Natural killer cell (primary cell): ENCODE results near the gene VAC14. TPM values are rescaled to one million over a fixed set of nuclear protein-coding genes. Genes with fewer than 3 reads are reported as not detected.

ENCODE experiments used
- ATAC-seq, 3 donors: fragments of 150-1000 bp in 2 of 3; fragments of 200-7000 bp in 1 of 3; cut with Tn5 transposase; 1 replicate in 1 of 3; 2 replicates in 2 of 3; pipeline ENCODE4 v1.10.0; 2021; ENCODE audit warnings: mild to moderate bottlenecking in 2 of 3, moderate library complexity in 2 of 3
- DNase-seq, 2 donors: peaks; one replicate each; pipeline versions ENCODE4 v3.0.0 to v3.0.0-alpha.2; 2013 to 2021; ENCODE audit warnings: mixed read lengths in 1 of 2
- H3K27ac ChIP-seq: one replicate; pipeline ENCODE4 v1.5.1; 2013; ENCODE audit warnings: mild to moderate bottlenecking, low read length
- H3K27me3 ChIP-seq: one replicate; pipeline ENCODE4 v1.6.1; 2013; ENCODE audit warnings: low read length; ENCODE audit not compliant: control insufficient read depth, insufficient read depth
- H3K36me3 ChIP-seq: one replicate; pipeline ENCODE4 v1.6.1; 2013; ENCODE audit warnings: low read length; ENCODE audit not compliant: control insufficient read depth, insufficient read depth
- H3K4me1 ChIP-seq: one replicate; pipeline ENCODE4 v1.6.1; 2013; ENCODE audit warnings: low read length; ENCODE audit not compliant: control insufficient read depth, insufficient read depth
- H3K4me3 ChIP-seq: one replicate; pipeline ENCODE4 v1.5.1; 2013; ENCODE audit warnings: low read length
- H3K9me3 ChIP-seq: one replicate; pipeline ENCODE4 v1.6.1; 2013; ENCODE audit warnings: low read length; ENCODE audit not compliant: control insufficient read depth, insufficient read depth
- H3K27ac Mint-ChIP-seq, 2 donors: one replicate each; pipeline ENCODE4 v1.8.0; 2022; ENCODE audit warnings: mild to moderate bottlenecking in 2 of 2, mixed read lengths in 2 of 2, moderate library complexity in 1 of 2
- H3K27me3 Mint-ChIP-seq, 2 donors: one replicate each; pipeline ENCODE4 v1.8.0; 2022; ENCODE audit warnings: low read depth in 2 of 2, mixed read lengths in 2 of 2
- H3K36me3 Mint-ChIP-seq: one replicate; pipeline ENCODE4 v1.8.0; 2022; ENCODE audit warnings: mixed read lengths
- H3K4me1 Mint-ChIP-seq, 2 donors: one replicate each; pipeline ENCODE4 v1.8.0; 2022; ENCODE audit warnings: mixed read lengths in 2 of 2
- H3K4me3 Mint-ChIP-seq: one replicate; pipeline ENCODE4 v1.8.0; 2022; ENCODE audit warnings: mild to moderate bottlenecking, moderate library complexity, mixed read lengths
- H3K9me3 Mint-ChIP-seq, 2 donors: one replicate each; pipeline ENCODE4 v1.8.0; 2022; ENCODE audit warnings: mixed read lengths in 2 of 2
- WGBS: methylation state at CpG from one replicate; pipeline ENCODE4 v1.1.7; 2013; ENCODE audit warnings: missing lambda C conversion rate; ENCODE audit not compliant: insufficient coverage; 5-methylcytosine and 5-hydroxymethylcytosine counted together
- intact Hi-C: fragments of 100-400 bp; cut with micrococcal nuclease; formaldehyde crosslinking; loops from one replicate; pipeline ENCODE4 v1.14.2; 2022
- total RNA-seq, 4 donors: library from RNA; stranded (reverse); fragments of 120-200 nt in 1 of 4; gene quantifications; one replicate each; pipeline versions ENCODE4 v1.2.3 to v1.2.4, GENCODE V29; 2013 to 2022
- TF ChIP-seq, protein P1 (sequence below): fragments of 200-600 bp; IDR thresholded peaks from one replicate; pipeline ENCODE4 v1.8.0; 2022; ENCODE audit warnings: antibody characterized with exemption

Gene VAC14
- total RNA-seq, 3 donors from 2014 or later (not counting 1 experiment from before 2014, with no cell fraction given) = 33.9 to 45.6 (median 43.4) TPM

DNA sequence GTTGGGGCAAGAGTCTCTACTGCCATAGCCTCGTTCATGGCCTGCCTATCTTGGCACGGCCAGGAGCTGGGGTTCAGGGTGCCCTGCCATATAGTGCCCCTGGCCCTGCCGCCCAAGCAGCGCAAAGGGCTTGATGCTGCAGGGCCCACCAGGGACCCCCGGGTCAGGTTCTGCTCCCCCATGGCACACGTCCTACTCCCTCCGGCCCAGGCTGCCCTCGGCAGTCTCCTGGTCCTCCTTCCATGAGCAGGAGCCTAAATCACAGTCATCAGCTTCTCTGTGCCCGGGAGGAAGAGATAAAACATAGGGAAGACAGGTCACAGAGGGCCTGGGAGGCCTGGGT is 59.2 kb downstream of the VAC14 start:
- Mint-ChIP-seq H3K27ac (peak overlapping the region in 1 of 2 donors; percentile 18), H3K27me3 (no peaks in the 10 kb centered on the region), H3K9me3 (no peaks in the 10 kb centered on the region), H3K4me3 (no peak overlapping the region), H3K4me1 (peaks cover 17 to 31% of the 10 kb centered on the region in 2 donors), H3K36me3 (peaks cover 8% of the 10 kb centered on the region)
- WGBS = 94% methylated on average over 9 of the region's 9 CpGs
- DNase-seq (no peak), ATAC-seq (no peak)
- Histone ChIP-seq H3K27ac (no peak overlapping the region), H3K36me3 (peaks cover 23% of the 10 kb centered on the region), H3K4me1 (peaks cover 32% of the 10 kb centered on the region), H3K27me3 (no peaks in the 10 kb centered on the region), H3K4me3 (no peak overlapping the region), H3K9me3 (no peaks in the 10 kb centered on the region)
- TF ChIP-seq, protein P1, sequence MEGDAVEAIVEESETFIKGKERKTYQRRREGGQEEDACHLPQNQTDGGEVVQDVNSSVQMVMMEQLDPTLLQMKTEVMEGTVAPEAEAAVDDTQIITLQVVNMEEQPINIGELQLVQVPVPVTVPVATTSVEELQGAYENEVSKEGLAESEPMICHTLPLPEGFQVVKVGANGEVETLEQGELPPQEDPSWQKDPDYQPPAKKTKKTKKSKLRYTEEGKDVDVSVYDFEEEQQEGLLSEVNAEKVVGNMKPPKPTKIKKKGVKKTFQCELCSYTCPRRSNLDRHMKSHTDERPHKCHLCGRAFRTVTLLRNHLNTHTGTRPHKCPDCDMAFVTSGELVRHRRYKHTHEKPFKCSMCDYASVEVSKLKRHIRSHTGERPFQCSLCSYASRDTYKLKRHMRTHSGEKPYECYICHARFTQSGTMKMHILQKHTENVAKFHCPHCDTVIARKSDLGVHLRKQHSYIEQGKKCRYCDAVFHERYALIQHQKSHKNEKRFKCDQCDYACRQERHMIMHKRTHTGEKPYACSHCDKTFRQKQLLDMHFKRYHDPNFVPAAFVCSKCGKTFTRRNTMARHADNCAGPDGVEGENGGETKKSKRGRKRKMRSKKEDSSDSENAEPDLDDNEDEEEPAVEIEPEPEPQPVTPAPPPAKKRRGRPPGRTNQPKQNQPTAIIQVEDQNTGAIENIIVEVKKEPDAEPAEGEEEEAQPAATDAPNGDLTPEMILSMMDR = no peak
- intact Hi-C loops = no loop called here

DNA sequence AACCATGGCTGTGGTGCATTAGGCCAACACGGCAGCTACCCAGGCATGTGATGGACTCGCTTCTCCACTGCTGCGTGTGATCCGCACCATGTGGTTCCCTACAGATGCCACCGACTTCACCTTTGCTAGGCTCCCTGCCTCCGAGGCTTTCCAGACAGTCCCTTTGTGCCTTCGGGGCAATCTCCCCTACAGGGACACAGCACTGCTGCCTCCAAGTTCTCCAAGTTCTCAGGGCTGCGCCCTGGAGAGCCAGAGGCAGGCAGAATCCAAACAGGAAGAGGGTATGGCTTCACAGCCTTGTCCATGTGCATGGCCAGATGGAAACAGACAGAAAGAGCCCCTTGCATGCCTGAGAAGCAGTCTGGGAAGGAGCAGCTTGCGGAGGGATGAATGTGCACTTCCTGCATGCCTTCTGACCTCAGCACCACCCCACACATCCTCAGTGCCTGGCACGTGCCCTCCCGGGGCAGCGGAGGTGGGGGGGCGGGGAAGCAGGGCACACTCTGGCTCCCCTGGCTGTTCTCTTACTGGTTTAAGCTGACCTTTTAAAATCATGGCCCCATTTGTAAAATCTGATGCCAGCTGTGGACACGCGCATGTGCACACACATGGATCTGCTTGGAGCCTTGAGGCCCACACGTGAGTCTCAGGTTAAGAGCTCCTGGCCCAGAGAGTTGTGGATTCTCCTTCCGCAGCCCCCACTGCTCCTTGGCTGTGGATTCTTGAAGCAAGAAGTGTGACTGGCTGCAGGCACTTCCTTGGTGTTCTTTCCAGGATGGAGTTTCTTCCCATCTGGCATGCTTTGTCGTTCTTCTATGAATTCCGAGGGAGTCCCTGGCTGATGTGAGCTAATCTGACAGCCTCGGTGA is 59.8 kb downstream of the VAC14 start:
- Histone ChIP-seq H3K9me3 (no peaks in the 10 kb centered on the region), H3K4me3 (no peak overlapping the region), H3K36me3 (peaks cover 23% of the 10 kb centered on the region), H3K4me1 (peaks cover 34% of the 10 kb centered on the region), H3K27ac (no peak overlapping the region), H3K27me3 (no peaks in the 10 kb centered on the region)
- H3K9me3 Mint-ChIP-seq = no peaks in the 10 kb centered on the region
- WGBS = 79% methylated on average over 20 of the region's 20 CpGs
- H3K27me3 Mint-ChIP-seq = no peaks in the 10 kb centered on the region
- H3K27ac Mint-ChIP-seq = peak overlapping the region in 1 of 2 donors; percentile 18
- intact Hi-C loops = no loop called here
- H3K36me3 Mint-ChIP-seq = peaks cover 8% of the 10 kb centered on the region
- H3K4me1 Mint-ChIP-seq = peaks cover 17 to 25% of the 10 kb centered on the region in 2 donors
- TF ChIP-seq, protein P1 = no peak
- no peak overlapping the region for H3K4me3 Mint-ChIP-seq
- ATAC-seq (no peak), DNase-seq (peak in 1 of 2 donors; percentile 47)

DNA sequence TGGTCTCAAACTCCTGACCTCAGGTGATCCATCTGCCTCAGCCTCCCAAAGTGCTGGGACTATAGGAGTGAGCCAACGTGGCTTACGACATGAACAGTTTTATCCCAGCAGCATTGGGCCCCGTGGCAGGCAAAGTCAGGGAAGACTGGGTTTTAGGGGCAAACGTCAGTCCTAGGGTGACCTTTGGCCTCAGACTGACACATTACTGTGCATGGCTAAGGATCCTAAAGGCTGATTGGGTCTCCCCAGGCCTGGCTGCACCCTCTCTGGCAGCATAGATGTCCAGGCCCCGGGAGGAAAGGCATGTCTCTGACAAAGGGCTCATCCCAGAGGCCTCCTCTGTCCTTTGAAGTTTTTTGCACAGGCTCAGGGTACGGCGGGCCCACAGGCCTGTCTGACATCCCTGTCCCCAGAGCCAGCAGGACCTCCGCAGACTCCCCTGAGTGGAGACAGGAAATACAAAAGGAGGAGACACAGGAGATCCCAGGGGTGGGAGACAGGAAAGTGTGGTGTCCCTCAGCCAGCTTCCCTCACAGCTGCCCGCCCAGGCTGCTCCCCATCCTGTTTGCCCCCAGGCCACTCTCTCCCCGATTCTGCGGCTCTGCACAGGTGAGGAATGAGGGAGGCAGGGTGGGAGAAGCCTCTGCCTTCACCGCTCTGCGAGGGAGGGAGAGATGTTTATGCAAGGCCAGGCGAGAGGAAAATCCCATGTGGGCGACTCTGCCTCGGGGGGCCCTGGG is 60.6 kb downstream of the VAC14 start:
- Mint-ChIP-seq H3K9me3 (no peaks in the 10 kb centered on the region), H3K27ac (peak overlapping the region in 1 of 2 donors; percentile 95), H3K36me3 (peaks cover 8% of the 10 kb centered on the region), H3K4me3 (no peak overlapping the region), H3K4me1 (peaks cover 17 to 25% of the 10 kb centered on the region in 2 donors), H3K27me3 (no peaks in the 10 kb centered on the region)
- 87% methylated on average over 16 of the region's 16 CpGs for WGBS
- Histone ChIP-seq H3K36me3 (peaks cover 23% of the 10 kb centered on the region), H3K27ac (no peak overlapping the region), H3K4me3 (no peak overlapping the region), H3K9me3 (no peaks in the 10 kb centered on the region), H3K4me1 (peaks cover 34% of the 10 kb centered on the region), H3K27me3 (no peaks in the 10 kb centered on the region)
- DNase-seq (no peak), ATAC-seq (no peak)
- intact Hi-C loops = no loop called here
- TF ChIP-seq, protein P1 = no peak
